Measurements from ENCODE around the gene HOXA3.

HOXA3 gene

GRCh38 chr7:27199849-27200760 lies 47.7 kb upstream of the HOXA3 start, which contains the start of gene HOXA13:
HOXA13 (minus strand) TSS chr7:27200091; CDS start chr7:27200077, 14 bp downstream.
- H3K9ac ChIP-seq (ENCODE audit: low read length): no peak within 1 kb of the TSS
- no peak within 1 kb of the TSS for H4K12ac ChIP-seq (ENCODE audit: low read depth, low read length)
- no peak within 1 kb of the TSS for H3K14ac ChIP-seq (ENCODE audit: low read length)
- peak within 1 kb of the TSS; percentile 55 for H3K4me3 ChIP-seq (ENCODE audit: low read depth, low read length)
- peaks cover 12% of the 10 kb centered on the region for H3K9me3 ChIP-seq (ENCODE audit: insufficient read depth, low read depth, low read length)
- no peak within 1 kb of the TSS for H2AK5ac ChIP-seq (ENCODE audit: low read length)
- no peak within 1 kb of the TSS for H2BK5ac ChIP-seq (ENCODE audit: low read depth, low read length, poor library complexity)
- no peaks in the 10 kb centered on the region for H3K79me1 ChIP-seq (ENCODE audit: low read length)
- DNase-seq: peak in 1 of 2 donors; percentile 40
- H2BK12ac ChIP-seq (ENCODE audit: low read length): no peak within 1 kb of the TSS
- H3K79me2 ChIP-seq (ENCODE audit: control insufficient read depth, insufficient read depth, low read length, poor library complexity): no peaks in the 10 kb centered on the region
- WGBS (ENCODE audit: extremely low coverage, insufficient coverage, insufficient read length): no CpG with 5 or more reads among the region's 99 CpGs
- H3K36me3 ChIP-seq (ENCODE audit: control insufficient read depth in 1 of 2, insufficient read depth in 2 of 2, low read length in 2 of 2): no peaks in the 10 kb centered on the region
- H3K27ac ChIP-seq (ENCODE audit: low read depth, low read length): no peak within 1 kb of the TSS
- no peak within 1 kb of the TSS for H2BK120ac ChIP-seq (ENCODE audit: insufficient read depth, low read length, poor library complexity)
- H3K4me2 ChIP-seq (ENCODE audit: low read length): peak within 1 kb of the TSS; percentile 71
- H3K18ac ChIP-seq (ENCODE audit: low read length): no peak within 1 kb of the TSS
- H4K8ac ChIP-seq (ENCODE audit: low read depth, low read length): no peak within 1 kb of the TSS
- no peak within 1 kb of the TSS for H4K91ac ChIP-seq (ENCODE audit: low read depth, low read length)
- peak within 1 kb of the TSS; percentile 79 for H2AFZ ChIP-seq (ENCODE audit: insufficient read depth, low read length, poor library complexity)
- peaks cover 14 to 15% of the 10 kb centered on the region in 2 experiments for H3K4me1 ChIP-seq (ENCODE audit: control insufficient read depth in 1 of 2, insufficient read depth in 2 of 2, low read length in 2 of 2)
- no peak within 1 kb of the TSS for H3K4ac ChIP-seq (ENCODE audit: low read depth, low read length)
- H3K27me3 ChIP-seq (ENCODE audit: insufficient read depth, low read length): peaks cover 72% of the 10 kb centered on the region
- H3K23ac ChIP-seq (ENCODE audit: low read length): no peak within 1 kb of the TSS

- H3K79me1 ChIP-seq (ENCODE audit: low read length): no peaks in the 10 kb centered on the region
- no peak overlapping the region for H2BK12ac ChIP-seq (ENCODE audit: low read length)
- H3K23ac ChIP-seq (ENCODE audit: low read length): no peak overlapping the region
- no peak overlapping the region for H3K27ac ChIP-seq (ENCODE audit: low read depth, low read length)
- H3K27me3 ChIP-seq (ENCODE audit: insufficient read depth, low read length): peaks cover 66% of the 10 kb centered on the region
- H3K4me1 ChIP-seq (ENCODE audit: control insufficient read depth in 1 of 2, insufficient read depth in 2 of 2, low read length in 2 of 2): peaks cover 10 to 12% of the 10 kb centered on the region in 2 experiments
- no peak overlapping the region for H3K4ac ChIP-seq (ENCODE audit: low read depth, low read length)
- no peak overlapping the region for H2BK120ac ChIP-seq (ENCODE audit: insufficient read depth, low read length, poor library complexity)
- no peak overlapping the region for H4K91ac ChIP-seq (ENCODE audit: low read depth, low read length)
- no peak overlapping the region for H2BK5ac ChIP-seq (ENCODE audit: low read depth, low read length, poor library complexity)
- no peak overlapping the region for H3K9ac ChIP-seq (ENCODE audit: low read length)
- peak overlapping the region; percentile 30 for H2AFZ ChIP-seq (ENCODE audit: insufficient read depth, low read length, poor library complexity)
- no CpG with 5 or more reads among the region's 93 CpGs for WGBS (ENCODE audit: extremely low coverage, insufficient coverage, insufficient read length)
- H3K79me2 ChIP-seq (ENCODE audit: control insufficient read depth, insufficient read depth, low read length, poor library complexity): no peaks in the 10 kb centered on the region
- H3K4me3 ChIP-seq (ENCODE audit: low read depth, low read length): peak overlapping the region; percentile 55
- H3K9me3 ChIP-seq (ENCODE audit: insufficient read depth, low read depth, low read length): peaks cover 12% of the 10 kb centered on the region
- H3K4me2 ChIP-seq (ENCODE audit: low read length): peak overlapping the region; percentile 71
- H3K14ac ChIP-seq (ENCODE audit: low read length): no peak overlapping the region
- H4K8ac ChIP-seq (ENCODE audit: low read depth, low read length): no peak overlapping the region
- DNase-seq: peak; percentile 23 to 65
- no peak overlapping the region for H3K18ac ChIP-seq (ENCODE audit: low read length)
- no peaks in the 10 kb centered on the region for H3K36me3 ChIP-seq (ENCODE audit: control insufficient read depth in 1 of 2, insufficient read depth in 2 of 2, low read length in 2 of 2)
- no peak overlapping the region for H2AK5ac ChIP-seq (ENCODE audit: low read length)
- no peak overlapping the region for H4K12ac ChIP-seq (ENCODE audit: low read depth, low read length)
These were observed 46.8 kb upstream of the HOXA3 start for GRCh38 chr7:27198871-27199801.

GRCh38 chr7:27198138-27198841 lies 45.9 kb upstream of the HOXA3 start:
- Histone ChIP-seq H3K36me3 (ENCODE audit: control insufficient read depth in 1 of 2, insufficient read depth in 2 of 2, low read length in 2 of 2) (no peaks in the 10 kb centered on the region), H3K4me1 (ENCODE audit: control insufficient read depth in 1 of 2, insufficient read depth in 2 of 2, low read length in 2 of 2) (peaks cover 10 to 12% of the 10 kb centered on the region in 2 experiments), H3K14ac (ENCODE audit: low read length) (no peak overlapping the region), H3K9me3 (ENCODE audit: insufficient read depth, low read depth, low read length) (peaks cover 12% of the 10 kb centered on the region), H3K18ac (ENCODE audit: low read length) (no peak overlapping the region), H3K4ac (ENCODE audit: low read depth, low read length) (no peak overlapping the region), H4K12ac (ENCODE audit: low read depth, low read length) (no peak overlapping the region), H2BK5ac (ENCODE audit: low read depth, low read length, poor library complexity) (no peak overlapping the region), H2AFZ (ENCODE audit: insufficient read depth, low read length, poor library complexity) (no peak overlapping the region), H2BK12ac (ENCODE audit: low read length) (no peak overlapping the region), H3K4me3 (ENCODE audit: low read depth, low read length) (no peak overlapping the region), H3K23ac (ENCODE audit: low read length) (no peak overlapping the region), H4K91ac (ENCODE audit: low read depth, low read length) (no peak overlapping the region), H3K9ac (ENCODE audit: low read length) (no peak overlapping the region), H3K27ac (ENCODE audit: low read depth, low read length) (no peak overlapping the region), H3K79me1 (ENCODE audit: low read length) (no peaks in the 10 kb centered on the region), H3K79me2 (ENCODE audit: control insufficient read depth, insufficient read depth, low read length, poor library complexity) (no peaks in the 10 kb centered on the region), H2BK120ac (ENCODE audit: insufficient read depth, low read length, poor library complexity) (no peak overlapping the region), H4K8ac (ENCODE audit: low read depth, low read length) (no peak overlapping the region), H3K4me2 (ENCODE audit: low read length) (no peak overlapping the region), H3K27me3 (ENCODE audit: insufficient read depth, low read length) (peaks cover 65% of the 10 kb centered on the region), H2AK5ac (ENCODE audit: low read length) (no peak overlapping the region)
- DNase-seq: no peak
- WGBS (ENCODE audit: extremely low coverage, insufficient coverage, insufficient read length): no CpG with 5 or more reads among the region's 29 CpGs
